ENCODE data around the gene DDX51. TPM values are rescaled to one million over a fixed set of nuclear protein-coding genes. Genes with fewer than 3 reads are reported as not detected.

The DDX51 gene
- total RNA-seq, 1 donor from 2014 or later: 9.6 TPM

- Mint-ChIP-seq H3K36me3 (ENCODE audit: low read depth) (no peaks in the 10 kb centered on the region), H3K9me3 (ENCODE audit: low read depth) (no peaks in the 10 kb centered on the region), H3K27me3 (ENCODE audit: low read depth) (no peaks in the 10 kb centered on the region), H3K4me1 (ENCODE audit: low read depth) (peaks cover 25% of the 10 kb centered on the region), H3K4me3 (ENCODE audit: unreplicated experiment) (no peak overlapping the region), H3K27ac (ENCODE audit: unreplicated experiment) (no peak overlapping the region)
- TF ChIP-seq CTCF (IDR thresholded peaks at IDR 0.05): no peak
- no peak for DNase-seq (ENCODE audit: low spot score)
Observed at GRCh38 chr12:132147423-132148367, 3.6 kb upstream of the DDX51 start.

GRCh38 chr12:132146772-132147422 is 2.8 kb upstream of the DDX51 start:
- Mint-ChIP-seq H3K9me3 (ENCODE audit: low read depth) (no peaks in the 10 kb centered on the region), H3K27me3 (ENCODE audit: low read depth) (no peaks in the 10 kb centered on the region), H3K4me3 (ENCODE audit: unreplicated experiment) (no peak overlapping the region), H3K4me1 (ENCODE audit: low read depth) (peaks cover 28% of the 10 kb centered on the region), H3K27ac (ENCODE audit: unreplicated experiment) (no peak overlapping the region), H3K36me3 (ENCODE audit: low read depth) (no peaks in the 10 kb centered on the region)
- TF ChIP-seq CTCF (IDR thresholded peaks at IDR 0.05): no peak
- no peak for DNase-seq (ENCODE audit: low spot score)

- TF ChIP-seq CTCF (IDR thresholded peaks at IDR 0.05): no peak
- Mint-ChIP-seq H3K4me1 (ENCODE audit: low read depth) (peaks cover 28% of the 10 kb centered on the region), H3K36me3 (ENCODE audit: low read depth) (no peaks in the 10 kb centered on the region), H3K27me3 (ENCODE audit: low read depth) (no peaks in the 10 kb centered on the region), H3K9me3 (ENCODE audit: low read depth) (no peaks in the 10 kb centered on the region), H3K27ac (ENCODE audit: unreplicated experiment) (no peak overlapping the region), H3K4me3 (ENCODE audit: unreplicated experiment) (peak overlapping the region; percentile 51)
- DNase-seq (ENCODE audit: low spot score): no peak
Observed at GRCh38 chr12:132146098-132146497, 2.0 kb upstream of the DDX51 start.

GRCh38 chr12:132145334-132145733 is 1.2 kb upstream of the DDX51 start:
- H3K4me1 Mint-ChIP-seq (ENCODE audit: low read depth): peaks cover 28% of the 10 kb centered on the region
- no peaks in the 10 kb centered on the region for H3K27me3 Mint-ChIP-seq (ENCODE audit: low read depth)
- DNase-seq (ENCODE audit: low spot score): no peak
- H3K9me3 Mint-ChIP-seq (ENCODE audit: low read depth): no peaks in the 10 kb centered on the region
- no peaks in the 10 kb centered on the region for H3K36me3 Mint-ChIP-seq (ENCODE audit: low read depth)
- no peak overlapping the region for H3K27ac Mint-ChIP-seq (ENCODE audit: unreplicated experiment)
- H3K4me3 Mint-ChIP-seq (ENCODE audit: unreplicated experiment): peak overlapping the region; percentile 79
- TF ChIP-seq CTCF (IDR thresholded peaks at IDR 0.05): no peak

GRCh38 chr12:132144810-132145168 is 670 bp upstream of the DDX51 start:
- Mint-ChIP-seq H3K4me3 (ENCODE audit: unreplicated experiment) (peak overlapping the region; percentile 79), H3K27ac (ENCODE audit: unreplicated experiment) (peak overlapping the region; percentile 27), H3K9me3 (ENCODE audit: low read depth) (no peaks in the 10 kb centered on the region), H3K36me3 (ENCODE audit: low read depth) (peaks cover 2% of the 10 kb centered on the region), H3K27me3 (ENCODE audit: low read depth) (no peaks in the 10 kb centered on the region), H3K4me1 (ENCODE audit: low read depth) (peaks cover 28% of the 10 kb centered on the region)
- DNase-seq (ENCODE audit: low spot score): no peak
- no peak for TF ChIP-seq CTCF (IDR thresholded peaks at IDR 0.05)
